HEK293T (cell line): Measurements from ENCODE around the gene CASP8AP2.

Source experiments
- ELF4 ChIP-seq: fragments of 450-650 bp; IDR thresholded peaks from 2 replicates; pipeline ENCODE4 v1.6.1; 2017; ENCODE audit warnings: antibody characterized with exemption
- FOXM1 ChIP-seq: fragments of 450-650 bp; IDR thresholded peaks from 2 replicates; pipeline ENCODE4 v1.6.1; 2017; ENCODE audit warnings: mild to moderate bottlenecking, borderline replicate concordance
- HDGF ChIP-seq: fragments of 450-650 bp; IDR thresholded peaks from 2 replicates; pipeline ENCODE4 v1.6.1; 2017; ENCODE audit warnings: antibody characterized with exemption, borderline replicate concordance
- L3MBTL2 ChIP-seq: fragments of 450-650 bp; conservative IDR thresholded peaks from 2 replicates; pipeline ENCODE4 v1.6.1; 2016; ENCODE audit warnings: mild to moderate bottlenecking
- SP1 ChIP-seq: fragments of 450-650 bp; IDR thresholded peaks from 2 replicates; pipeline ENCODE4 v1.6.1; 2017
- TARDBP ChIP-seq: fragments of 450-650 bp; IDR thresholded peaks from 2 replicates; pipeline ENCODE4 v1.6.1; 2016
- ZNF384 ChIP-seq: fragments of 450-650 bp; IDR thresholded peaks from 2 replicates; pipeline ENCODE4 v1.6.1; 2016
- TF ChIP-seq, protein P1 (sequence below): fragments of 450-650 bp; IDR thresholded peaks from 2 replicates; pipeline ENCODE4 v1.6.1; 2016

GRCh38 chr6:89799756-89800155, 29.9 kb upstream of the CASP8AP2 start:
- TF ChIP-seq SP1, result no peak
- no peak for TF ChIP-seq HDGF
- TF ChIP-seq L3MBTL2, result no peak
- TF ChIP-seq, protein P1, sequence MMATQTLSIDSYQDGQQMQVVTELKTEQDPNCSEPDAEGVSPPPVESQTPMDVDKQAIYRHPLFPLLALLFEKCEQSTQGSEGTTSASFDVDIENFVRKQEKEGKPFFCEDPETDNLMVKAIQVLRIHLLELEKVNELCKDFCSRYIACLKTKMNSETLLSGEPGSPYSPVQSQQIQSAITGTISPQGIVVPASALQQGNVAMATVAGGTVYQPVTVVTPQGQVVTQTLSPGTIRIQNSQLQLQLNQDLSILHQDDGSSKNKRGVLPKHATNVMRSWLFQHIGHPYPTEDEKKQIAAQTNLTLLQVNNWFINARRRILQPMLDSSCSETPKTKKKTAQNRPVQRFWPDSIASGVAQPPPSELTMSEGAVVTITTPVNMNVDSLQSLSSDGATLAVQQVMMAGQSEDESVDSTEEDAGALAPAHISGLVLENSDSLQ, result no peak
- no peak for TF ChIP-seq TARDBP
- no peak for TF ChIP-seq ZNF384
- no peak for TF ChIP-seq FOXM1
- no peak for TF ChIP-seq ELF4
